HFF-Myc (cell line): ENCODE results near the gene FCF1.

Source experiments
- DNase-seq: peaks from one replicate; pipeline ENCODE4 v3.0.0-alpha.2; 2011; ENCODE audit warnings: low read depth; ENCODE audit errors: extremely low read depth
- H3K4me3 ChIP-seq: replicated peaks from 2 replicates; pipeline ENCODE4 v1.5.1; 2011; ENCODE audit warnings: low read depth, mild to moderate bottlenecking, control low read depth, low read length
- CTCF ChIP-seq: IDR thresholded peaks from 2 replicates; pipeline ENCODE4 v1.5.1; 2012; ENCODE audit warnings: mild to moderate bottlenecking, low read depth, low read length, control low read depth; ENCODE audit errors: missing control alignments

The FCF1 gene

GRCh38 chr14:74670726-74671411, 42.1 kb upstream of the FCF1 start:
- TF ChIP-seq CTCF = no peak
- H3K4me3 ChIP-seq = no peak overlapping the region
- no peak for DNase-seq

GRCh38 chr14:74671789-74672188, 41.2 kb upstream of the FCF1 start:
- no peak overlapping the region for H3K4me3 ChIP-seq
- no peak for DNase-seq
- TF ChIP-seq CTCF = no peak

- no peak for TF ChIP-seq CTCF
- no peak for DNase-seq
- H3K4me3 ChIP-seq = no peak overlapping the region
Measured at GRCh38 chr14:74673768-74674167, 39.2 kb upstream of the FCF1 start.

- no peak for TF ChIP-seq CTCF
- DNase-seq = no peak
Measured at GRCh38 chr14:74675219-74675618, 37.7 kb upstream of the FCF1 start.

GRCh38 chr14:74682169-74682952, 30.6 kb upstream of the FCF1 start:
- H3K4me3 ChIP-seq = no peak overlapping the region
- DNase-seq = no peak
- no peak for TF ChIP-seq CTCF

More at GRCh38 chr14:74675219-74675618, 37.7 kb upstream of the FCF1 start:
- H3K4me3 ChIP-seq = no peak overlapping the region

- DNase-seq = no peak
- no peak overlapping the region for H3K4me3 ChIP-seq
- TF ChIP-seq CTCF = no peak
Measured at GRCh38 chr14:74683406-74683805, 29.5 kb upstream of the FCF1 start.

- no peak for TF ChIP-seq CTCF
Measured at GRCh38 chr14:74684434-74684833, 28.5 kb upstream of the FCF1 start.

More at GRCh38 chr14:74684434-74684833, 28.5 kb upstream of the FCF1 start:
- no peak for DNase-seq
- no peak overlapping the region for H3K4me3 ChIP-seq
